Ramos (cell line): Measurements from ENCODE around the gene ECHS1.

Source experiments
- in situ Hi-C: fragments of 300-500 bp; cut with MboI; formaldehyde crosslinking; loops from one replicate; pipeline ENCODE4 v1.14.3; 2022; ENCODE audit warnings: low sequenced_read_pairs; ENCODE audit not compliant: unreplicated experiment

Gene ECHS1

DNA sequence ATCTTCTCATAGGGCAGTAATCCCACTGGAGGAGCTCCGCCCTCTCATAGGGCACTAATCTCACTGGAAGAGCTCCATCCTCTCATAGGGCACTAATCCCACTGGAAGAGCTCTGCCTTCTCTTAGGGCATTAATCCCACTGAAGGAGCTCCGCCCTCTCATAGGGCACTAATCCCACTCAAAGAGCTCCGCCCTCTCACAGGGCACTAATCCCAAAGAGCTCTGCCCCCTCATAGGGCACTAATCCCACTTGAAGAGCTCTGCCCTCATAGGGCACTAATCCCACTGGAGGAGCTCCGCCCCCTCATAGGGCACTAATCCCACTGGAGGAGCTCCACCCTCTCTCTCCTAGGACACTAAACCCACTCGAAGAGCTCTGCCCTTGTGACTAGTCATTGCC, 11.9 kb downstream of the ECHS1 start:
- in situ Hi-C loops, result no loop called here

DNA sequence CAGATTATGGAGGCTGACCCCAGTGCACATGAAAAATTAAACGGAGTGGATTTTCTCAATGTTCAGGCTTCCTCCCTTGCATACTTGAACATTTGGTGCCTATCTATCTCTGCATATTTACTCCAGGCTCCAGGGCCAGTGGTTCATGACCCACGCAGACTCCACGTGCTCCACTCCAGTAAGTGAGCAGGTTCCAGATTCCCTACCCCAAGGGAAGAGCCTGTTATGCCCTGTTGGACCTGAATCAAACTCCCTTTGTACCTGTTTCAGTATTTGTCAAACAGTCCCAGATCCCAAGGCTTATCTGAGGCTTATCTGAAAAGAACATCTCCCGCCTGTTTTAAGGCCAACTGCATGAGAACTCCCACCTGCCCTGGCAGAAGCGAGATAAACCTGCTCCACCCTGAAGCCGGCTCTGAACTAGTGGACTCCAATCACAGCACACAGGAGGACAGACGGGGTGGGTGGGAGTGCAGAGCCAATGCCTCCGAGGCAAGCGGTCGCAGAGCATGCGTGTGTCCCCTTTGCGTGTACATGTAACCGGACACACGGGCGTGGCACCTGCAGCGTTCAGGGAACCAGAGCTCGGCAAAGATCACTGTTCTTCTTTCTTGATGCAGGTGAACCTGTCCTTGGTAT, 13.1 kb downstream of the ECHS1 start:
- in situ Hi-C loops, result no loop called here

GRCh38 chr10:133359554-133359971, 13.6 kb downstream of the ECHS1 start:
- in situ Hi-C loops, result no loop called here

- in situ Hi-C loops, result no loop called here
Measured at GRCh38 chr10:133358925-133359310, 14.2 kb downstream of the ECHS1 start.

GRCh38 chr10:133358162-133358924, 14.8 kb downstream of the ECHS1 start:
- in situ Hi-C loops, result no loop called here

DNA sequence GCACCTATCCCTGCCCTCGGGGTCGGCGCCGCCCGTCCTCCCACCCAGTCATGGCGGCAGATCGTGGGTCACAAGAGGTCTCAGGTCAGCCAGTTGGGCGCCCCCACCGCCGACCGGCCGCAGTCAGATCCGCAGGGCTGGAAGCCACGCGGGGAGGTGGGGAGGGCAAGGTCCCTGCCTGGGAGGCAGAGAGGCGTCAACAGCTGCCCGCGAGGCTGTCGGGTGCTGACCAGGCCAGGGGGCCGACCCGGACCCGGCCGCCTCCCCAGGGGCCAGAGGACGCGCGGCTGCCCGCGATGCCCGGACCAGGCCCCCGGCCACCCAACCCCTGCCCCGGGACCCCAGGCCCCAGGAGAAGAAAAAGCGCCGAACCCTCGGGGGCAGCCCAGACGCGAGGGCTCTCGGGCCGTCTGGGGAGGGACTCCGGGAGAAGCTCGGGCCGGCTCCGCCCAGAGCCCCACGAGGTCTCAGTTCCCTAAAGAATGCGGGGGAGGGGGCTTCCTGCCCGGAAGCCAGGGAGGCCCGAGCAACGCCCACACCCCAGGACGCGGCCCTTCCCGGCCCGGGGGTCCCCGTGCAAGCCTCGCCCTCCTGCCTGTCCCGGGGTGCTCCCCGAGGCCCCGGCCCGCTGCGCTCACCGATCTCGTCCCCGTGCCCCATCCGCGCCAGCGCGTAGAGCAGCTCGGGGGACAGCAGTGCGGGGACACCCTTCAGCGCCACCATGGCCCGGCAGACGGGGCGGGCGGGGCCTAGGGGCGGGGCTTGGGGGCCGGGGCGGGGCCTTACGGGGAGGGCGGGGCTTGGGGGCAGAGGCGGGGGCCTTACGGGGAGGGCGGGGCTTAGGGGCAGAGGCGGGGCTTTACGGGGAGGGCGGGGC, 15.6 kb downstream of the ECHS1 start, which contains the start of gene FUOM:
FUOM (minus strand) TSS at position 735 of the 877 bp plus-strand sequence; CDS start at position 723, 12 bp downstream.
- in situ Hi-C loops, result no loop called here

DNA sequence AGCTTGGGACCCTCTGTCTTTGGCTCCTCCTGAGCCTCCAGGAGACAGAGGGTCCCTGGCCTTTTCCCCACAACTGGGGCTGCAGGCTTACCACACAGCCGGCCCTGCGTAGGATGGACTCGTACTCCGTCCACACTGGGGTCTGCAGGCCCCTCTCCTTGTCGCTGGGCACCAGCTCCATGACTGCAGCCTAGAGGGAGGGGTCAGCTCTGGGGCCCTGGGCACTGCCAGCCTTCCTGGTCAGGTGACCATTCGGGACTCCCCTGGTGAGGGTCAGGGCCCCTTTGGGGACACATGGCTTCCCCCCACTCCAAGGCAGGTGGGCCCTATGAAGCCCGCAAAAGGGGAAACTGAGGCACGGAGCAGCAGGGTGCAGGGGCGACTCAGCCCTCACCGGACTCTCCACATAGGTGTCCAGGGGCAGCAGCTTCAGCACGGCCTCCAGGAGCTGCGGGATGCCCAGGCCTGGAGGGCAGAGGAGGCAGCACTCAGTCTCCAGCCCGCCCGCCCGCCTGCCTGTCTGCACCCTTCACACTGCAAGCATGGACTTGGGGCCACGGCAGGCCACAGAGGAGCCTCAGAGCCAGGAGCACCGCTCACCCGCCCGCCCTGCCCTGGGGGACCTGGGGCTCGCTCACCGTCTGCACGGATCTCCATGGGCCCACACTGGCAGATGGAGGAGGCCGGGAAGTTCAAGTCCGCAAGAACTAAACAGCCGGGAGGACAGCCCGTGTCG, 16.4 kb downstream of the ECHS1 start:
- in situ Hi-C loops, result no loop called here

- in situ Hi-C loops, result no loop called here
Measured at GRCh38 chr10:133355991-133356390, 17.2 kb downstream of the ECHS1 start.

DNA sequence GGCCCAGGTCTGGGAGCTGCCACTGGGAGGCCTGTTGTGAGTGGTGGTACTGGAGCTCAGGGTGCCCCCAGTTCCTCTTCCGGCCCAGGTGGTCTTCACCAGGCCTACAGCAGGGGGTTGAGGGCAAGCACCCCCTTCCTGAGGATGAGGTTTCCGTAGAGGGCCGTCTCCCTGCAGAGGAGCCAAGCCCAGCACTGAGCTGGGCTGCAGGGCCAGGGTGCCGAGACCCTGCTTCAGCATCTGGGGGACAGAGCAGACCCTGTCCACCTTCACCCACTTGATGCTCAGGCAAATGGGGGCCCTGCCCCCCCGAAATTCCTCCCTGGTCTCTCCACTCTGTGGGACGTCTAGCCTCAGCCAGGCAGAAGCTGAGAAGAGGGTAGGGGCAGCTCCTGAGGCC, 17.9 kb downstream of the ECHS1 start:
- in situ Hi-C loops, result no loop called here

DNA sequence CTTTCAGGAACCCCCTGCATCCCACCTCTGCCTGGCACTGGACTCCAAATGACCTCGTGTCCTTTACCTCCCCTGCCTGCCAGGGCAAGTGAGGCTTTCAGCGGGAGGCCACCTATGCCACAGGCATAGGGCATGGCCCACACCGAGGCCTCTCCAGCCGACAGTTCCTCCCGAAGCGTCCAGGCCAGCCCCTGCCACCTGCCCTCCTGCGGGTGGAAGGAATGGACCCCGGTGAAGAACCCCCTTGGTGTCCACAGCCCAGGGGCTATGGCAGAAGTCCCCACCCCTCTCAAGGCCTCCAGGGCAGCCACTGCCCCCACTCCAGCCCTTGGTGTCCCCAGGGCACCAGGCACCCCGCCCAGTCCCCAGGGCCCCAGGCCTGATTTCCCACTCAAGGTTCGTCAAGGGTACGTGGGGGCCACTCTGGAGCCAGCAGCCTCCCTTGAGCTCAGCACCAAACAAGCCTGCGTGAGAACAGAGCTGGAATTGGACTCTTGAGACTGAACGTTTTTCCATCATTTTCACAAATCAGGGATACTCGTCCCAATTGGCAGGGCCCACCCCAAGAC, 18.4 kb downstream of the ECHS1 start:
- in situ Hi-C loops, result no loop called here

- in situ Hi-C loops, result no loop called here
Measured at GRCh38 chr10:133353988-133354605, 19.1 kb downstream of the ECHS1 start.

GRCh38 chr10:133353202-133353959, 19.8 kb downstream of the ECHS1 start:
- in situ Hi-C loops, result no loop called here

DNA sequence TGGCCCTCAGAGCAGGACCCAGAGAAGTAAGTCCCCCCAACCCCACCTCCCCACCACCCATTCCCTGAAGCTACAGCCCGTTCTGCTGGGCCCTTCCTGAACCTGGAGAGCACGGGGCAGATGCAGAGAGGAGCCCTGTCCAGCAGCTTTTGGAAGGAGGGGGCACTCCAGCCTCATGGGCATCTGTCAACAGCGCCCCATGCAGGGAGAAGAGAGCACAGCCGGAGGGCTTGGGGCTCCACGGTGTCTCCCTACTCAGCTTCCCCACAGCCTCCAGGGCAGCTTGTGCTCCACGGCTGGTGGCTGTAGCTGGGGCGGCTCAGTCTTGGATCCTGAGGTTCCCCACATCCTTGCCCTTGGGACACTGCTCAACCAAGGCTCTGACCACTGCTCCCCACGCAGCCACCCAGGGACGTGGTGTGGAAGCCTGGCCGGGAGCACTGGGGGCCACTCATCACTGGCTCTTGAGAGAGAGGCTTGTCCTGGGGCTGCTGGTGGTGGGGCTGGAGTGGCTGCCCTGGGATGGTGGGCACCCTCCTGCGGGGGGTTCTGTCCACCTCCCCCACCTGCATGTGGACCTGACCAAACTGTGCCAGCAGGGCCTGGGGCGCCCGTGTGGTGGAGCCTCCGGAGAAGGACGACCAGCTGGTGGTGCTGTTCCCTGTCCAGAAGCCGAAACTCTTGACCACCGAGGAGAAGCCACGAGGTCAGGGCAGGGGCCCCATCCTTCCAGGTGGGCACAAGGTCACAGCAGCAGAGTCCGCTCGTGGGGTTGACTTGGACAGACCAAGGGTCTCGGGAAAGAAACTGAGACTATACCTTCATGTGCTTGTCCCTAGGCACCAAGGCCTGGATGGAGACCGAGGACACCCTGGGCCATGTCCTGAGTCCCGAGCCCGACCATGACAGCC, 21.5 kb downstream of the ECHS1 start:
- in situ Hi-C loops, result no loop called here

DNA sequence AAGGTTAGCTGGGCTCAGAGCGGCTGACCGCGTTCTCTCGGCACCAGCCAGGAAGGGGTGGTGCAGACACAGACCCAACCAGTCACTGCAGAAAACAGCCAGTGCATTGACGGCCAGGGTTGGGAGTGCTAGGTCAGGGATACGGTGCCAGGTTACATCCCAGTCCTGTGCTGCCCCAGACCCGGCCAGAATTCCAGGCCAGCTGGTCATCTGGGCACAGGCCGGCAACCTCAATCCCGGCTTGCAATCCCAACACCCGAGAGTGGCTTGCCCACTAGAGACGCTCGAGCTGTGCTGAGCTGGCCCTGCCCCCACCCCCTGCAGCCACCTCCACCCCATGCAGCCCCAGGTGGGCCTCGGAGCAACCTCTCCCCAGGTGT, 22.2 kb downstream of the ECHS1 start:
- in situ Hi-C loops, result no loop called here

- in situ Hi-C loops, result no loop called here
Measured at GRCh38 chr10:133350283-133350949, 22.7 kb downstream of the ECHS1 start.

DNA sequence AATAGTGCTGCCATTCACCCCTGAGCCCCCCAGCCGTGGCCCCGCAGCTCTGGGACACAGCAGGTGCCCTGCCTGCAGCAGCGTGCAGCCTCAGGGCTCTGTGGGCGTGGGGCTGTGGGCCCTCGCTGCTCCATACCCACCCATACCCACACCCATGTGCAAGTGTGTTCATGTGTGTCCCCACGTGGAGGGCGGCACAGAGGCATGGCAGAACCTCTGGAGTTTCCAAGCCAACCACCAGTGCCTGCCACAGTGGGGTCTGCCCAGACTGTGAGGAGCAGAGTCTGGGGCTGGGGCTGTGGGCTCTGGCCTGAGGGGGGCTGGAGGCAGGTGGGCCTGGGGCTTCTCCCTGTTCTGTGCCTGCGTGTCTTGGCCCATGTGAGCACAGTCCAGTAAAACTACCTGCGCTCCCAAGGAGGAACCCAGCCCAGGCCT, 23.6 kb downstream of the ECHS1 start:
- in situ Hi-C loops, result no loop called here

DNA sequence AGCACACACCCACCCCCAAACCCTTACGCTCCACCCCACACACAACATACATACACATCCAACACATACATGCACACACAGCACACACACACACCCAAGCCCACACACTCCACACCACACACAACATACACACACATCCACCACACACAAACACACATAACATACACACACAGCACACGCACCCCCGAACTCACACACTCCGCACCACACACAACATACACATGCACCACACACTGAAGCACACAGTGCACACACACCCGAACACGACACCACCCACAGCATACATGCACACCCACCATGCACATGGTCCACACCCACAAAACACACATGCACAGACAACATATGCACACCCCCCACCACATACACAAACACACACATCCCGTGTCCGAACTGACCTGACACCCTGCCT, 24.0 kb downstream of the ECHS1 start:
- in situ Hi-C loops, result no loop called here
